Left renal pelvis (tissue), 4 donors: ENCODE measurements around the gene CAPN13. TPM values are rescaled to one million over a fixed set of nuclear protein-coding genes. Genes with fewer than 3 reads are reported as not detected.

Experiments
- DNase-seq, 4 donors: peaks; one replicate each; pipeline ENCODE4 v3.0.0-alpha.2; 2013; ENCODE audit warnings: low read depth in 4 of 4, low spot score in 3 of 4
- polyA plus RNA-seq, 4 donors: library from polyadenylated mRNA; unstranded; fragments of 120-200 nt; gene quantifications; one replicate each; pipeline ENCODE4 v1.2.1, GENCODE V29; 2013; ENCODE audit not compliant: insufficient read length in 4 of 4

Gene CAPN13
- polyA plus RNA-seq, 4 donors = 0.16 to 3.6 (median 1.9) TPM

GRCh38 chr2:30765191-30765590 is 42.1 kb downstream of the CAPN13 start:
- no peak for DNase-seq

GRCh38 chr2:30764021-30764800 is 43.0 kb downstream of the CAPN13 start:
- DNase-seq = no peak

DNA sequence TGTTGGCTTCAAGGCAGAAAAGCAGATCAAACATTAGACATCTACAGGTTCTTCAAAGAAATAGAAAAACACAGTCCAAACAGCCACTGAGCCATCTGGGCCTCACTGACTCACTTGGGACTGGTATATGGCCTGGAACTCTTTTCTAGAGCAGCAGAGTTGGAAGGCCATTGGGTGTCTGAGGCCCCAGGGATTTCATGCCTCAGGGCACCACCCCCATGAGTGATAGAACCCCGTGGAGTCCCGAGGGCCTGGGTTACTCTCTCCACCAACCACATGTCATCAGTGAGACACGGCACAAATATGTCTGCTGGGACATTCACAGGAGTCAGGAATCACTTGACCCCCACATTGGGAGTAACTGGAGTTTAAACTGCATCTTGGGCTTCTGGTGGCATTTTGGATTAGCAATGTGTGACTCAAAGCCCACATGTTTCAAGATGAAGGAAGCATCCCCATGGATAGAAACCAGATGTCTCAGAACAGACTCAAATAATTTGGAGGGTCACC is 44.0 kb downstream of the CAPN13 start:
- no peak for DNase-seq

DNA sequence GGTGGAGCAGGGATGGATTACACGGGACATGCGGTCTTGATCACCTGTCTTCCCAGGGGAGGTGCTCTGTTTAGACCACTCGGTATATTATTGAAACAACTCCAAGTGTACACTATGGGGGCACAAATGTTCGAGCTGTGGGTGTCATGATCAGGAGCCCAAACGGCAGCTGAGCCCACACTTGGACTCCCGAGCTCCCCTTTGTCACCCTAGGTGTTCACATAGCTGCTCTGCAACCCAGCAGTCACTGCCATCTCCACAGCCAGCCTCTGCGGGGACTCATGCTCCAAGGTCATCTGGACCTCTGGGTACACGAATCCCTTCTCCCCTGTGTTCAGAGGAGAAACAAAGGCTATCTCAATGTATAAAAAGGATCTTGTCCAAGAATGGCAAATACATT is 46.0 kb downstream of the CAPN13 start:
- DNase-seq = no peak

DNA sequence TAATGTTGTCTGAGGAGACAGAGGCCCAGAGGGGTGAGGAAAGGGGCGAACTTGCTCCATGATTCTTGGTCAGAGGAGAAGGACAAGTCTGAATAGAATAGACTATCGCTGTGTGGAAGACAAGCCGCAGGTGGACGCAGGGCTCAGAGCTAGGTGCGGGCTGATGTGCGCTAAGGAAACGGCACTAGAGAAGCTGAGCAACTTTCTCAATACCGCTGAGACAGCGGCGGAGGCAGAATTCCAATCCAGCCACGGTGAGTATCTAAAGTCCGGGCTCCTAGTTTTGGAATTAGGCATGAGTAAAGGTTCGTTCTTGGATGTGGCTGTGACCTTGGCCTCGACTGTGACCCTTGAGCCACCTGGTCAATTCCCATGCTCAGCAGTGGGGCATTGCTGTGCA is 47.8 kb downstream of the CAPN13 start:
- no peak for DNase-seq

DNA sequence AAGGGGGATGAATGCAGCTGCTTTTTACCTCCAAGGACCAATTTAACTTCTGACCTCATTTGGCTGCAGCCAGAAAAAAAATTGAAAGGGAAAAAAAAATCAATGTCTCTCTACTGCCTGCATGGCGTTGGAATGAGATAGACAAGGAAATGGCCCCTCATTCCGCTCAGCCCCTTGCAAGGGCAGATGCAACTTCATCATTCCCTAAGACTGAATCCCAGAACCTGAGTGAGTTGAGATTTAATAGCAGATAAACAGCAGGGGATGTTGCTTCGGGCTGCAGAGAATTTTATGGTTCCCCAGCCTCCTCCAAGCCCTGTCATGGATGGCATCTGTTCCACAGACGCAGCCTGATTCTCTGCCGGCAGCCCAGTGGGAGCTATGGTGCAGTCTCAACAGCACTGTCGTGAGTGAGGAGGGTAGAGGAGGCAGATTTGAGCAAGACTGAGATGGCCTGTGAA is 49.0 kb downstream of the CAPN13 start:
- no peak for DNase-seq

DNA sequence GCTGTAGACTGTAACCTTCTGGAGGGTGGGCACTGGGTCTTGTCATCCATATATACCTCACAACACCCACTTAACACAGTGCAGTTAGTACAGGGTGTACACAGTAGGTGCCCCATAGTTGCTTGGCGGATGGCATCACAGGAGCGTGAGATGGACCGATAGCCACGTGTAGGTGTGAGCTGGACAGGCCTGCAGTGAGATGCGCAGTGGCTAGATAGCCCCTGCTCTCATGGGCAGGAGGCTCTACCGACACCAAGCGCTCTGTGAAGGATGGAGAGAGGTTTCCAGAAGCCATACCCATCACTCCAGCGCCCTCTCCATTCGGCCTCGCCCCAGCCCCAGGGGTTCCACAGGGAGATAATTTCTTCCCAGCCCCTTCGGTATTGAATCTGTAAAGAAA is 49.5 kb downstream of the CAPN13 start:
- DNase-seq = no peak

DNA sequence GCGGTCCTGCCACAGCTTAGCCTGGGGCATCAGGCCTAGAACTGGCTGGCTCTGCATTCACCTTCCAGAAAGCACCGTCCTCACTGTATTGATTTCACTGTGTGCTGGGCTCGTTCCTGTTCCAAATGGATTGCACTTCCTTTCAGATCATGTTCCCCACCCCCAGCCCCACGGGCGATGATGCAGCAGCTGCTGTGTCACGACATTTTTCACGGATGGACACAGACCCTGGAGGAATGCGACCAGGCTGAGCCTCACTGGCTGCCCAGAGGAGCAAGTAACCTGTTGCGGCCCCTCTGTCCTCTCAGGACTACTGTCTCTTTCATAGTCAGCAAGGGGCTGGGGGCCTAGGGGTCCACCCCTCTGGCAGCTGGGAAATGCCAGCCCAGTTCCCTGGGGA is 50.3 kb downstream of the CAPN13 start:
- no peak for DNase-seq

GRCh38 chr2:30756051-30756719 is 51.1 kb downstream of the CAPN13 start:
- peak in 1 of 4 donors; percentile 32 for DNase-seq

GRCh38 chr2:30753630-30754029 is 53.6 kb downstream of the CAPN13 start:
- no peak for DNase-seq

DNA sequence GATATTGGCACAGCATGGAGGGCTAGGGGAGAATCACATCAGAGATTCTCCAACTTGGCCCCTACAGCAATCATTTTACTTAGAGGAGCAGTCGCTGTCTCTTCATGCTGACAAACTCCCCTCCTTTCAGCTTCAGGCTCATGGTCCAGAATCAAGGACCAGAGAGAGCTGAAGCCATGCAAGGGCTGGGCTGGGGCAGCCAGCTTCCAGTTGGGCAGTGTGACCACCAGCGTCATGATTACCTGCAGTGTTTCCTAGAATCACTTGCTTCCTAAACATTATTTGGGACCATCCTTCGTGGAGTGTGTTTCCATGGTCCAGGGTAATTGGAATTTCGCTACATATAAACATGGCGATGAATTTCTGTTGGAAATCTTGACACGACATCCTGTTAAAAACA is 54.4 kb downstream of the CAPN13 start:
- DNase-seq = no peak

GRCh38 chr2:30747206-30747605 is 60.0 kb downstream of the CAPN13 start:
- no peak for DNase-seq

- no peak for DNase-seq
Observed at GRCh38 chr2:30744823-30745222, 62.4 kb downstream of the CAPN13 start.

DNA sequence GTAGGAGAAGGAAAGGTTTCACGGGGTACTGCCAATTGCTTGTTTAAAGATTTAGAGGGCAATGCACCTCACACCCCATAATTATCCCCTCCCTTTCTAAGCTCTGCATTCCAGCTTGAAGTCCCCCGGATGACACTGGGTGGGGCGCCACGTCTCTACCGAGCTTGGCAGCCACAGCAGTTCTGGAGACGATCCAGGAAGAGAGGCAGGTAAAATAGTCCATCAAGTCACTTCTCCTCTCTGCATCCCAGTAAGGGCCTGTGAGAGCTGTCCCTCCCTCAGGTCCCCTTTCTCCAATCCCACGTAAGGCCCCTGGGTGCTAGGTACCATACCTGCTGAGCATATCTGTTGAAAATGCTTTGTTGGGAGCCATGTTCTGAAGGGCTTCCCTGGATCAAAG is 65.7 kb downstream of the CAPN13 start:
- DNase-seq = no peak

GRCh38 chr2:30738141-30738911 is 68.9 kb downstream of the CAPN13 start:
- DNase-seq = no peak

- no peak for DNase-seq
Observed at GRCh38 chr2:30737326-30737610, 70.0 kb downstream of the CAPN13 start.

DNA sequence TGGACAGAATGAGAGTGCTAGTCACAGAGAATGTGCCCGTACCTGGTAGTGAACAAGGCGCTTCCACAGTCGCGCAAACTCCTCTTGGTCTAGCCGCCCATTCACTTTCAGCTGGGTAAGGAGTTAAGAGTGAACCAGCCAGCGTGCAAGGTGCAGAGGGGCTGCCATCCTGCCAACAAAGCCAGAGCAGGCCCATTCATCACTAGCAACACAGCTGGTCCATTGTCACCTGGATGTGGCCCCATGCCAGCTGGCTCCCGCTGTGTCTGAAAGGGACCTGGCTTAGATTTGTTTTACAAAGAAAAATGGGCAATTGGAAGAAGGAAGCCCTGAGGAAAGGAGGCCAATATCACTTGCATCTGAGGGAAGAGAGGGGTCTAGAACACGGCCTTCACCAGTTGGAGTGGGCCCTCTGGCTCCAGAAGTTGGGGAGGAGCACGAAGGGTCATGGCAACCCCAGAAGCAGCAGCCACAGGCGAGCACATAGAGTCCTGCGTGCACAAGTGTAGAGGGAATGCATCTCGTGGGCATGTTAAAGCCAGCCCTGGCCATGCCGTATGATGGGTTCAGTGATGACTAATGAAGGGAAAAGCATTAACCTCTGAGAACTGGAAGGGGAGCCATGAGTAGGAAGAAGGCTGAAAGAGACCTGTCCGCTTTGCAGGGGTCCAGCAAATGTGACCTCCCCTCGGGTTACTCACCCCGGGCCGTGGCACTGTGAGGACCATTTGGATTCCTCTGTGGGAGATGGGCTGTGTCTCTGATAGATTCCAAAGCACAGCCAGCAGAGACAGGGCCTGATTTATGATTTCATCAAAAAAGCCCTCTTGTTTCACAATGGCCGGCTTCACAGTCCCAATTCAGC is 70.6 kb downstream of the CAPN13 start:
- DNase-seq = no peak

DNA sequence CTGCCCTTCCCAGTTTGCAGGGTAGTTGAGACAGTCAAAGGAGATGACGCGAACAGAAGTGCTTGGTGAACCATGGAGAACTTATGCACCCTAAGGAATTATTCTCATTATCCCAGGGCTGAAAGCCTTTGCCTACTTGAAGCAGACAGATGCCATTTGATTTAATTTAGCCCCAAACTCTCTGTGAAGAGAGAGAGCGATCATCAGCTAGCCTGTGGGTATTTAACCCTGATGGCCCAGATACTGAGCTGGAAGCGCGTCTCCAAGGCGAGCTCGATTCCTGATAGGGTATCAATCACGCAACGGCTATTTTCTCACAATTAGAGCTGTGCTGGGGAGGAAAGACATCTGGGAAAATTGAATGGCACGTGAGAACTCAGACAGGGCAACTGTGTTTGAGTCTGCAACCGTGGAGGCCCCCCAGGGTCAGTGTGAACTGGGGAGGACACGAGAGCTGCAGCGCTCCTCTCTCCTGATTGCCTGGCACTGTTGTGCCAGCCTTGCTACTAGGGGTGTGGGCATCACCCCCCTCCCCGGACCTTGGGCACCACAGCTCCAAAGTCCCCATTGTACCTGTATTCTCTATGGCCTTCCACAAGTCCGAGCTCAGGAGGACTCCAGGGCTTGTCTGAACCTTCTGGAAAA is 73.2 kb downstream of the CAPN13 start:
- DNase-seq = no peak

- no peak for DNase-seq
Observed at GRCh38 chr2:30732876-30733275, 74.4 kb downstream of the CAPN13 start.

DNA sequence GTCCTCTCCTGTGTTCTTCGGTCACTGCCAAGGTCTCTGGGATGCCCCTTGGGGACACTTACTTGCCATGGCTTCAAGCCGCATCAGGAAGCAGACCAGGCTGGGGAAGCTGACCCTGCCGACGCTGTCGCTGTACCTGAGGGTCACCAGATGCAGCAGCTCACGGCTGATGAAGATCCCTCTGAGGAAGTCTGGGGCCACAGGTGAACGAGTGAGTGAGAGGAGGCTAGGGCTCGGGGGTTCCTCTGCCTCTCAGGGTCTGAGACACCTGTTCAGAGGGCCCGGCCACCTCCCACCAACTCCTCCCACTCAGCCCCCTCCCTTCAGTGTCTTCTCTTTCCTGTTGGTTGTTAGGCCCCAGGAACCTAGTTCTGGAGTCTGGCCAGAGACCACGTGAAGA is 74.9 kb downstream of the CAPN13 start:
- no peak for DNase-seq
